Caco-2 (cell line): ENCODE measurements around the gene SASH3. TPM values are rescaled to one million over a fixed set of nuclear protein-coding genes. Genes with fewer than 3 reads are reported as not detected.

Source experiments
- BruUV-seq: library from RNA; stranded (reverse); fragments of 400-500 nt; replicated peaks from 2 replicates; lab custom pipeline; 2021; lab: Mats Ljungman, UMichigan
- CTCF ChIA-PET: fragments of 300-600 bp; sonication (Branson Sonifier 250); formaldehyde crosslinking; loops from one replicate; lab custom pipeline; 2022; ENCODE audit warnings: antibody characterized with exemption; lab: Charles Lee
- POLR2A ChIA-PET: fragments of 300-600 bp; sonication (Branson Sonifier 250); formaldehyde crosslinking; loops from one replicate; lab custom pipeline; 2022; ENCODE audit warnings: antibody characterized with exemption; lab: Charles Lee
- DNase-seq, 2 experiments: peaks; one replicate each; pipeline versions ENCODE4 v3.0.0 to v3.0.0-alpha.2; 2020 to 2022
- H3K27me3 ChIP-seq: replicated peaks from 2 replicates; pipeline ENCODE4 v1.6.0; 2011; ENCODE audit warnings: low read length; ENCODE audit not compliant: control insufficient read depth, insufficient read depth
- H3K36me3 ChIP-seq: 2 replicates; pipeline ENCODE4 v1.5.1; 2011; ENCODE audit warnings: low read length; ENCODE audit not compliant: control insufficient read depth, insufficient read depth
- H3K4me1 ChIP-seq: fragments of 250-450 bp; sonication (Bioruptor Pico); 2 replicates; pipeline ENCODE4 v1.5.1; 2020; ENCODE audit warnings: mild to moderate bottlenecking
- H3K4me3 ChIP-seq: 2 replicates; pipeline ENCODE4 v1.5.1; 2011; ENCODE audit warnings: low read depth, mild to moderate bottlenecking, control low read depth, low read length
- H3K9me3 ChIP-seq: fragments of 250-450 bp; sonication (Bioruptor Pico); 2 replicates; pipeline ENCODE4 v1.5.1; 2020; ENCODE audit warnings: mild to moderate bottlenecking, moderate library complexity
- H3K27ac Mint-ChIP-seq: one replicate; pipeline ENCODE4 v1.8.0; 2022; ENCODE audit warnings: mixed read lengths; ENCODE audit not compliant: unreplicated experiment
- H3K27me3 Mint-ChIP-seq: one replicate; pipeline ENCODE4 v1.8.0; 2022; ENCODE audit warnings: mixed read lengths; ENCODE audit not compliant: insufficient read depth, unreplicated experiment
- H3K36me3 Mint-ChIP-seq: one replicate; pipeline ENCODE4 v1.8.0; 2022; ENCODE audit warnings: mild to moderate bottlenecking, mixed read lengths; ENCODE audit not compliant: insufficient read depth, unreplicated experiment
- H3K4me1 Mint-ChIP-seq: one replicate; pipeline ENCODE4 v1.8.0; 2022; ENCODE audit warnings: low read depth, mixed read lengths; ENCODE audit not compliant: unreplicated experiment
- H3K4me3 Mint-ChIP-seq: one replicate; pipeline ENCODE4 v1.8.0; 2022; ENCODE audit warnings: mild to moderate bottlenecking, moderate library complexity, mixed read lengths; ENCODE audit not compliant: unreplicated experiment
- H3K9me3 Mint-ChIP-seq: one replicate; pipeline ENCODE4 v1.8.0; 2022; ENCODE audit warnings: mixed read lengths; ENCODE audit not compliant: unreplicated experiment
- intact Hi-C: fragments of 100-400 bp; cut with micrococcal nuclease; formaldehyde crosslinking; loops from one replicate; pipeline ENCODE4 v1.10.0; 2022; ENCODE audit not compliant: unreplicated experiment
- total RNA-seq: library from RNA; stranded (reverse); gene quantifications from 2 replicates; pipeline ENCODE4 v1.2.3, GENCODE V29; 2022
- TF ChIP-seq, protein P1 (sequence below), 2 experiments: fragments of 200-600 bp in 1 of 2; IDR thresholded peaks; 1 replicate in 1 of 2; 2 replicates in 1 of 2; pipeline versions ENCODE4 v1.5.1 to v1.8.0; 2011 to 2022; ENCODE audit warnings: antibody characterized with exemption in 1 of 2, control low read depth in 1 of 2, inconsistent platforms in 1 of 2, low read depth in 1 of 2, low read length in 1 of 2, mild to moderate bottlenecking in 1 of 2, moderate library complexity in 1 of 2; ENCODE audit not compliant: insufficient read depth in 1 of 2, severe bottlenecking in 1 of 2, unreplicated experiment in 1 of 2

Gene SASH3
- total RNA-seq, 1 experiment from 2014 or later: not detected

DNA sequence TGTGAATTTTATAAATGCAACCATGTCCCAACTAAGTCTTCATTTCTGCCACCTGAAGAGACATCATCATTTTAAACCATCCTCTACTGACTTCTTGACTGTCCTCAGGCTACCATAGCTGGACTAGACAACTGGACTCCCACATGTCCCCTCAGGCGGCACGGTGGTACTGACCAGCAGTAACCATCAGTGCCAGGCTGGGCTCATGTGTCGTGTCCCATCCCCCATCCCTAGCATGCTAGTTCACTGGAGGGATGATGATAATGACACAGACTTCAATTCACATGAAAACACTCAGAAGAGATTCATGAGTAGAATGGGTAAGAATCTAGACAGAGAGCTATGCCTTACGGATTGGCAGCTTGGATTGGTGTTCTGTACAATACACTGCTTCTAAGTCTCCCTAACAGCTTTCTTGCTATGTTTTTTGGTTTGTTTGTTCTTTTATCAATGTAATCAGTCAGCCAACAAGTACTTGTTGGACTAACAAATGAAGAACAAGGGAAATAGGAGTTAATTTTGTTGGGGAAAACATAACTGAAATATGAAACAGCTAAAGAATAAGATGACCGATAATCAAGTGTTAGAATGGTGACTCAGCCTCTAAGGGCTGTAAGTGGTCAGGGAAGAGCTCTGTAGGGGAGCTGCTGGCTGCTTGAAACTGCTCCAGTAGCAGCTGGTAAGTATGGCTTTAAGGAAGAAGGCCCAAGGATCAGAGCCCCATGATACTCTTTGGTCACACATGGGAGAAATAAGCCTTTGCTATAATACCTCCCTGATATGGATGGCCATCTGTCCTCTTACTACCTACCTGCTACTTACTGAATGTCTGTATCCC is 53.6 kb downstream of the SASH3 start:
- no peak overlapping the region for H3K4me3 Mint-ChIP-seq
- no peaks in the 10 kb centered on the region for H3K4me1 ChIP-seq
- no peaks in the 10 kb centered on the region for H3K4me1 Mint-ChIP-seq
- ChIA-PET CTCF (no interaction called here), POLR2A (no interaction called here)
- no peaks in the 10 kb centered on the region for H3K9me3 Mint-ChIP-seq
- intact Hi-C loops: no loop called here
- TF ChIP-seq, protein P1, sequence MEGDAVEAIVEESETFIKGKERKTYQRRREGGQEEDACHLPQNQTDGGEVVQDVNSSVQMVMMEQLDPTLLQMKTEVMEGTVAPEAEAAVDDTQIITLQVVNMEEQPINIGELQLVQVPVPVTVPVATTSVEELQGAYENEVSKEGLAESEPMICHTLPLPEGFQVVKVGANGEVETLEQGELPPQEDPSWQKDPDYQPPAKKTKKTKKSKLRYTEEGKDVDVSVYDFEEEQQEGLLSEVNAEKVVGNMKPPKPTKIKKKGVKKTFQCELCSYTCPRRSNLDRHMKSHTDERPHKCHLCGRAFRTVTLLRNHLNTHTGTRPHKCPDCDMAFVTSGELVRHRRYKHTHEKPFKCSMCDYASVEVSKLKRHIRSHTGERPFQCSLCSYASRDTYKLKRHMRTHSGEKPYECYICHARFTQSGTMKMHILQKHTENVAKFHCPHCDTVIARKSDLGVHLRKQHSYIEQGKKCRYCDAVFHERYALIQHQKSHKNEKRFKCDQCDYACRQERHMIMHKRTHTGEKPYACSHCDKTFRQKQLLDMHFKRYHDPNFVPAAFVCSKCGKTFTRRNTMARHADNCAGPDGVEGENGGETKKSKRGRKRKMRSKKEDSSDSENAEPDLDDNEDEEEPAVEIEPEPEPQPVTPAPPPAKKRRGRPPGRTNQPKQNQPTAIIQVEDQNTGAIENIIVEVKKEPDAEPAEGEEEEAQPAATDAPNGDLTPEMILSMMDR (IDR thresholded peaks at IDR 0.05; ENCODE audit: insufficient read depth in 1 of 2, low read depth in 1 of 2, low read length in 1 of 2, severe bottlenecking in 1 of 2, unreplicated experiment in 1 of 2): no peak
- H3K4me3 ChIP-seq: no peak overlapping the region
- peaks cover 10% of the 10 kb centered on the region for H3K36me3 Mint-ChIP-seq
- no peaks in the 10 kb centered on the region for H3K9me3 ChIP-seq
- DNase-seq: no peak
- BruUV-seq: no TSS peak
- no peaks in the 10 kb centered on the region for H3K27me3 Mint-ChIP-seq
- no peaks in the 10 kb centered on the region for H3K36me3 ChIP-seq
- no peak overlapping the region for H3K27ac Mint-ChIP-seq
- H3K27me3 ChIP-seq: no peaks in the 10 kb centered on the region

DNA sequence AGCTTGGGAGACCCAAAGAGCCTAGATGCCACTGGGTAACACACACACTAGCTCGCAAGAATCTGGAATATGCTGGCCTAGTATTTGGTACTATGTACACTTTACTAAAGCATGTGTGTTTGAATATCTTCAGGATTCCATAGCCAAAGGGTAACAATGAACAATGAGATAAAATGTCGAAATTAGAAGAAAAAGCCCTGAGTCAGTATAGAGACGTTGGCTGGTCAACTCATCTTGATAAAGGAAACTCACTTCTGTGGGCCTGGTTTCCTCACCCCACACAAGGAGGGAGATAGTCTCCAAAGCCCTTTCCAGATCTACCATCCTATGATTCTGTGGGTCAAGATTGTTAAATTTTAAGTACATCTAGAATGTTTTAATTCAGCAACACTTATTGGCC is 57.1 kb downstream of the SASH3 start:
- H3K27ac Mint-ChIP-seq: no peak overlapping the region
- ChIA-PET POLR2A (no interaction called here), CTCF (no interaction called here)
- Histone ChIP-seq H3K36me3 (no peaks in the 10 kb centered on the region), H3K4me1 (no peaks in the 10 kb centered on the region), H3K27me3 (no peaks in the 10 kb centered on the region), H3K9me3 (no peaks in the 10 kb centered on the region), H3K4me3 (no peak overlapping the region)
- H3K9me3 Mint-ChIP-seq: no peaks in the 10 kb centered on the region
- DNase-seq: no peak
- TF ChIP-seq, protein P1 (IDR thresholded peaks at IDR 0.05; ENCODE audit: insufficient read depth in 1 of 2, low read depth in 1 of 2, low read length in 1 of 2, severe bottlenecking in 1 of 2, unreplicated experiment in 1 of 2): no peak
- no TSS peak for BruUV-seq
- no peaks in the 10 kb centered on the region for H3K27me3 Mint-ChIP-seq
- no peak overlapping the region for H3K4me3 Mint-ChIP-seq
- H3K36me3 Mint-ChIP-seq: peaks cover 21% of the 10 kb centered on the region
- intact Hi-C loops: no loop called here
- H3K4me1 Mint-ChIP-seq: no peaks in the 10 kb centered on the region

- H3K27me3 ChIP-seq: no peaks in the 10 kb centered on the region
- no peak overlapping the region for H3K4me3 ChIP-seq
- Mint-ChIP-seq H3K9me3 (no peaks in the 10 kb centered on the region), H3K27me3 (no peaks in the 10 kb centered on the region), H3K4me1 (peaks cover 6% of the 10 kb centered on the region), H3K36me3 (peaks cover 26% of the 10 kb centered on the region), H3K27ac (no peak overlapping the region), H3K4me3 (no peak overlapping the region)
- TF ChIP-seq, protein P1 (IDR thresholded peaks at IDR 0.05; ENCODE audit: insufficient read depth in 1 of 2, low read depth in 1 of 2, low read length in 1 of 2, severe bottlenecking in 1 of 2, unreplicated experiment in 1 of 2): no peak
- intact Hi-C loops: loop anchor here (5.0 kb wide), 1 partner anchor 67 kb away; the partner anchor contains the start of gene UTP14A
- no peak for DNase-seq
- ChIA-PET CTCF (no interaction called here), POLR2A (no interaction called here)
- no peaks in the 10 kb centered on the region for H3K36me3 ChIP-seq
- no peaks in the 10 kb centered on the region for H3K4me1 ChIP-seq
- BruUV-seq: no TSS peak
- H3K9me3 ChIP-seq: no peaks in the 10 kb centered on the region
Observed at GRCh38 chrX:129840344-129840743, 60.6 kb downstream of the SASH3 start.
